GM19395 (cell line): Measurements from ENCODE around the gene UBL7.

Source experiments
- ATAC-seq: cut with Tn5 transposase; IDR thresholded peaks from one replicate; pipeline ENCODE4 v1.9.1; 2021; ENCODE audit warnings: mild to moderate bottlenecking, moderate library complexity; ENCODE audit not compliant: unreplicated experiment

Gene UBL7

GRCh38 chr15:74410502-74410901 lies 50.5 kb downstream of the UBL7 start:
- no peak for ATAC-seq

- ATAC-seq: no peak
Observed at GRCh38 chr15:74409225-74409624, 51.7 kb downstream of the UBL7 start.

- ATAC-seq: no peak
Observed at GRCh38 chr15:74408815-74409214, 52.1 kb downstream of the UBL7 start.

GRCh38 chr15:74408385-74408784 lies 52.6 kb downstream of the UBL7 start:
- no peak for ATAC-seq

GRCh38 chr15:74406992-74407705 lies 53.8 kb downstream of the UBL7 start:
- ATAC-seq: no peak

GRCh38 chr15:74406517-74406916 lies 54.4 kb downstream of the UBL7 start:
- ATAC-seq: no peak

GRCh38 chr15:74405823-74406222 lies 55.1 kb downstream of the UBL7 start:
- no peak for ATAC-seq

- ATAC-seq: peak; percentile 36
Observed at GRCh38 chr15:74403991-74404563, 56.9 kb downstream of the UBL7 start.

- no peak for ATAC-seq
Observed at GRCh38 chr15:74403588-74403919, 57.4 kb downstream of the UBL7 start.

- ATAC-seq: peak; percentile 34
Observed at GRCh38 chr15:74402873-74403587, 57.9 kb downstream of the UBL7 start.

- no peak for ATAC-seq
Observed at GRCh38 chr15:74402337-74402841, 58.6 kb downstream of the UBL7 start.

- ATAC-seq: peak; percentile 17
Observed at GRCh38 chr15:74400915-74401757, 59.8 kb downstream of the UBL7 start.

GRCh38 chr15:74400313-74400860 lies 60.6 kb downstream of the UBL7 start:
- ATAC-seq: no peak

- ATAC-seq: no peak
Observed at GRCh38 chr15:74399511-74400312, 61.2 kb downstream of the UBL7 start.

GRCh38 chr15:74399100-74399499 lies 61.9 kb downstream of the UBL7 start:
- ATAC-seq: no peak

- no peak for ATAC-seq
Observed at GRCh38 chr15:74398183-74398582, 62.8 kb downstream of the UBL7 start.

- no peak for ATAC-seq
Observed at GRCh38 chr15:74397239-74398068, 63.5 kb downstream of the UBL7 start.

GRCh38 chr15:74396445-74397238 lies 64.3 kb downstream of the UBL7 start:
- ATAC-seq: peak; percentile 36

- ATAC-seq: peak; percentile 4
Observed at GRCh38 chr15:74396146-74396438, 64.9 kb downstream of the UBL7 start.
